WTC11 (cell line): ENCODE measurements around the gene NSUN7. TPM values are rescaled to one million over a fixed set of nuclear protein-coding genes. Genes with fewer than 3 reads are reported as not detected.

Source experiments
- ATAC-seq: fragments of 200-7000 bp; cut with Tn5 transposase; 2 replicates; pipeline ENCODE4 v1.10.0; 2021; ENCODE audit warnings: mild to moderate bottlenecking, moderate library complexity
- CTCF ChIA-PET: fragments of 300-600 bp; sonication (Branson Sonifier 250); formaldehyde crosslinking; loops from one replicate; lab custom pipeline; 2021; ENCODE audit warnings: antibody characterized with exemption; lab: Charles Lee
- POLR2A ChIA-PET: fragments of 350-600 bp; sonication (Branson Sonifier 250); formaldehyde crosslinking; loops from one replicate; lab custom pipeline; 2021; ENCODE audit warnings: antibody characterized with exemption; lab: Charles Lee
- DNase-seq: peaks from one replicate; pipeline ENCODE4 v3.0.0; 2021; ENCODE audit warnings: low spot score
- H3K27ac Mint-ChIP-seq: 2 replicates; pipeline ENCODE4 v1.8.0; 2021; ENCODE audit warnings: mixed read lengths
- H3K27me3 Mint-ChIP-seq: 2 replicates; pipeline ENCODE4 v1.8.0; 2021; ENCODE audit warnings: low read depth, mild to moderate bottlenecking, moderate library complexity, mixed read lengths
- H3K36me3 Mint-ChIP-seq: 2 replicates; pipeline ENCODE4 v1.8.0; 2021; ENCODE audit warnings: mixed read lengths
- H3K4me1 Mint-ChIP-seq: 2 replicates; pipeline ENCODE4 v1.8.0; 2022; ENCODE audit warnings: mixed read lengths
- H3K4me3 Mint-ChIP-seq: 2 replicates; pipeline ENCODE4 v1.8.0; 2021; ENCODE audit warnings: mild to moderate bottlenecking, moderate library complexity, mixed read lengths
- H3K9me3 Mint-ChIP-seq: 2 replicates; pipeline ENCODE4 v1.8.0; 2021; ENCODE audit warnings: mixed read lengths
- ATF1 ChIP-seq: sonication (generic); formaldehyde crosslinking; IDR thresholded peaks from 2 replicates; pipeline ENCODE4 v1.8.1; 2023; ENCODE audit warnings: mild to moderate bottlenecking, moderate library complexity, missing genetic modification reagents
- ESRRA ChIP-seq: sonication (generic); formaldehyde crosslinking; IDR thresholded peaks from 2 replicates; pipeline ENCODE4 v1.8.1; 2022; ENCODE audit warnings: mild to moderate bottlenecking, missing genetic modification reagents, borderline replicate concordance
- ETV6 ChIP-seq: sonication (generic); formaldehyde crosslinking; IDR thresholded peaks from 2 replicates; pipeline ENCODE4 v1.8.1; 2022; ENCODE audit warnings: mild to moderate bottlenecking, missing genetic modification reagents
- FOXP1 ChIP-seq: sonication (generic); formaldehyde crosslinking; IDR thresholded peaks from 2 replicates; pipeline ENCODE4 v1.8.0; 2022; ENCODE audit warnings: missing genetic modification reagents, mild to moderate bottlenecking, moderate library complexity, borderline replicate concordance
- JAZF1 ChIP-seq: fragments of 250-450 bp; sonication (Bioruptor Pico); IDR thresholded peaks from 2 replicates; pipeline ENCODE4 v1.9.0; 2021; ENCODE audit warnings: moderate library complexity, mild to moderate bottlenecking, inconsistent platforms
- ZNF121 ChIP-seq: sonication (generic); formaldehyde crosslinking; IDR thresholded peaks from 2 replicates; pipeline ENCODE4 v1.8.0; 2023; ENCODE audit warnings: missing genetic modification reagents
- ZNF396 ChIP-seq: fragments of 250-450 bp; sonication (Bioruptor Pico); IDR thresholded peaks from 2 replicates; pipeline ENCODE4 v1.8.0; 2021; ENCODE audit warnings: mild to moderate bottlenecking, moderate library complexity, borderline replicate concordance
- ZNF423 ChIP-seq: fragments of 250-450 bp; sonication (Bioruptor Pico); IDR thresholded peaks from 2 replicates; pipeline ENCODE4 v2.1.2; 2022; ENCODE audit warnings: mild to moderate bottlenecking, moderate library complexity
- ZNF671 ChIP-seq: fragments of 250-450 bp; sonication (Bioruptor Pico); IDR thresholded peaks from 2 replicates; pipeline ENCODE4 v1.8.0; 2021; ENCODE audit warnings: mild to moderate bottlenecking
- total RNA-seq: library from RNA; stranded (reverse); gene quantifications from 3 replicates; pipeline ENCODE4 v1.2.3, GENCODE V29; 2021
- TF ChIP-seq, protein P1 (sequence below): sonication (generic); formaldehyde crosslinking; IDR thresholded peaks from 2 replicates; pipeline ENCODE4 v1.8.1; 2023; ENCODE audit warnings: mild to moderate bottlenecking, missing genetic modification reagents, moderate library complexity
- TF ChIP-seq, protein P2 (sequence below): fragments of 250-450 bp; sonication (Bioruptor Pico); IDR thresholded peaks from 2 replicates; pipeline ENCODE4 v1.9.0; 2021; ENCODE audit warnings: mild to moderate bottlenecking
- TF ChIP-seq, protein P3 (sequence below): fragments of 200-600 bp; IDR thresholded peaks from 2 replicates; pipeline ENCODE4 v1.8.0; 2022; ENCODE audit warnings: antibody characterized with exemption
- TF ChIP-seq, protein P4 (sequence below): sonication (generic); formaldehyde crosslinking; IDR thresholded peaks from 2 replicates; pipeline ENCODE4 v1.8.1; 2023; ENCODE audit warnings: mild to moderate bottlenecking, missing genetic modification reagents
- TF ChIP-seq, protein P5 (sequence below): sonication (generic); formaldehyde crosslinking; IDR thresholded peaks from 2 replicates; pipeline ENCODE4 v1.8.1; 2022; ENCODE audit warnings: low read depth, missing genetic modification reagents, borderline replicate concordance
- TF ChIP-seq, protein P6 (sequence below): sonication (generic); formaldehyde crosslinking; IDR thresholded peaks from 2 replicates; pipeline ENCODE4 v1.8.1; 2023; ENCODE audit warnings: mild to moderate bottlenecking, moderate library complexity, missing genetic modification reagents

Gene NSUN7
- total RNA-seq, 1 experiment from 2014 or later, result 24.1 TPM

DNA sequence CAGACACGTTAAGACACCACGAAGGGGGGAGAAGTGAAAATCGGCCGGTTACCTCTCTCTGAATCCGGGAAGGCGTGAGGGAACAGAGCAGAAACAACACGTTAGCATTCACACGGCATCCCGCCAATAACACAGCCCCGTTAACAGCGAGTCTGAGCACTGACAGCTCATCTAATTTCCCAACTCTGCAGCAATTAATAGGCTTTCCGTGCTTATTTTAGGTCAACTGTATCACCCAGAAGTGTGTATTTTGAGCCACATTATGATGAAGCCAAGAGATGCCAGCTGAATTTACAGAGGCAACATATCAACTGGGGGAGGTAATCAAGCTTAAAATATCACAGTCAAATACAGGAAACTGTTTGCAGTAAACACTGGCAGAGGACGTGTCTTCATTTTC, 92.6 kb downstream of the NSUN7 start (continued):
- no peak for TF ChIP-seq ZNF671 (CRISPR knock-in tag)

DNA sequence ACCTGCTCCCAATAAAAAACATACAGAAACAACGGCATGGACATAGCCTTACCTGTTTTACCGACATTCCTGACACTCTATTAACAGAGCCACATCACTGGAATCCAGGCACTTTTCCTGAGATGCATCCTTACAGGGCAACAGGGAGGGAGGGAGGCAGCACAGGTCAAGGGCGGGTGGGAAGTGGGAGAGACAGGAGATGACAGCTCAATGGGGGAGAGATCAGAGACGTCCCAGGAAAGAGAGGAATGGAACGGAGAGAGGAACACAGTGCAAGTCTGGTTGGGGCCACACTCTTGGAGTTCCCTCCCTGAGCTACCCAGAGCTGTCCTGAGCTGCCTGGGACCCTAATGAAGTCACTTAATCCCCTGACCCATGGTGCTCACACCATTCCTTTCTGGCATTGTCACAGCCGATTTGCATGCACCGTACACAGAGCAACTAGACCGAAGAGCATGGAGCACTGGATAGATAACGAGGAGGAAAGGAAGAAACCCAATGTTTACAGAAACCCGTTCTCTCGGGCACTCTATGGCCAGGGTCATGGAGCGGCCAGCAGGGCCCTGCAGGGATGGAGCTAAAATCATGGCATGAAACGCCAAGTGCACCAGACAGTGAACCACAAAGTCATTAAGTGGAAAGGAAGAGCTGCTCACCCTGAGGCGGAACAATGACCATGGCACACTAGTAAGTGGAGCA, 93.1 kb downstream of the NSUN7 start:
- Mint-ChIP-seq H3K9me3 (0 out of 2 replicates have a peak, but pooled peaks cover 3% of the 10 kb centered on the region), H3K4me1 (peaks cover 32% of the 10 kb centered on the region), H3K36me3 (no peaks in the 10 kb centered on the region; the same call in 1 of the 2 replicates), H3K4me3 (no peak overlapping the region), H3K27ac (peak overlapping the region; percentile 51), H3K27me3 (no peaks in the 10 kb centered on the region)
- TF ChIP-seq, protein P1, sequence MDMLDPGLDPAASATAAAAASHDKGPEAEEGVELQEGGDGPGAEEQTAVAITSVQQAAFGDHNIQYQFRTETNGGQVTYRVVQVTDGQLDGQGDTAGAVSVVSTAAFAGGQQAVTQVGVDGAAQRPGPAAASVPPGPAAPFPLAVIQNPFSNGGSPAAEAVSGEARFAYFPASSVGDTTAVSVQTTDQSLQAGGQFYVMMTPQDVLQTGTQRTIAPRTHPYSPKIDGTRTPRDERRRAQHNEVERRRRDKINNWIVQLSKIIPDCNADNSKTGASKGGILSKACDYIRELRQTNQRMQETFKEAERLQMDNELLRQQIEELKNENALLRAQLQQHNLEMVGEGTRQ, result no peak
- TF ChIP-seq, protein P2, sequence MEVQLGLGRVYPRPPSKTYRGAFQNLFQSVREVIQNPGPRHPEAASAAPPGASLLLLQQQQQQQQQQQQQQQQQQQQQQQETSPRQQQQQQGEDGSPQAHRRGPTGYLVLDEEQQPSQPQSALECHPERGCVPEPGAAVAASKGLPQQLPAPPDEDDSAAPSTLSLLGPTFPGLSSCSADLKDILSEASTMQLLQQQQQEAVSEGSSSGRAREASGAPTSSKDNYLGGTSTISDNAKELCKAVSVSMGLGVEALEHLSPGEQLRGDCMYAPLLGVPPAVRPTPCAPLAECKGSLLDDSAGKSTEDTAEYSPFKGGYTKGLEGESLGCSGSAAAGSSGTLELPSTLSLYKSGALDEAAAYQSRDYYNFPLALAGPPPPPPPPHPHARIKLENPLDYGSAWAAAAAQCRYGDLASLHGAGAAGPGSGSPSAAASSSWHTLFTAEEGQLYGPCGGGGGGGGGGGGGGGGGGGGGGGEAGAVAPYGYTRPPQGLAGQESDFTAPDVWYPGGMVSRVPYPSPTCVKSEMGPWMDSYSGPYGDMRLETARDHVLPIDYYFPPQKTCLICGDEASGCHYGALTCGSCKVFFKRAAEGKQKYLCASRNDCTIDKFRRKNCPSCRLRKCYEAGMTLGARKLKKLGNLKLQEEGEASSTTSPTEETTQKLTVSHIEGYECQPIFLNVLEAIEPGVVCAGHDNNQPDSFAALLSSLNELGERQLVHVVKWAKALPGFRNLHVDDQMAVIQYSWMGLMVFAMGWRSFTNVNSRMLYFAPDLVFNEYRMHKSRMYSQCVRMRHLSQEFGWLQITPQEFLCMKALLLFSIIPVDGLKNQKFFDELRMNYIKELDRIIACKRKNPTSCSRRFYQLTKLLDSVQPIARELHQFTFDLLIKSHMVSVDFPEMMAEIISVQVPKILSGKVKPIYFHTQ, result no peak
- TF ChIP-seq ETV6 (CRISPR knock-in tag), result no peak
- TF ChIP-seq, protein P3, sequence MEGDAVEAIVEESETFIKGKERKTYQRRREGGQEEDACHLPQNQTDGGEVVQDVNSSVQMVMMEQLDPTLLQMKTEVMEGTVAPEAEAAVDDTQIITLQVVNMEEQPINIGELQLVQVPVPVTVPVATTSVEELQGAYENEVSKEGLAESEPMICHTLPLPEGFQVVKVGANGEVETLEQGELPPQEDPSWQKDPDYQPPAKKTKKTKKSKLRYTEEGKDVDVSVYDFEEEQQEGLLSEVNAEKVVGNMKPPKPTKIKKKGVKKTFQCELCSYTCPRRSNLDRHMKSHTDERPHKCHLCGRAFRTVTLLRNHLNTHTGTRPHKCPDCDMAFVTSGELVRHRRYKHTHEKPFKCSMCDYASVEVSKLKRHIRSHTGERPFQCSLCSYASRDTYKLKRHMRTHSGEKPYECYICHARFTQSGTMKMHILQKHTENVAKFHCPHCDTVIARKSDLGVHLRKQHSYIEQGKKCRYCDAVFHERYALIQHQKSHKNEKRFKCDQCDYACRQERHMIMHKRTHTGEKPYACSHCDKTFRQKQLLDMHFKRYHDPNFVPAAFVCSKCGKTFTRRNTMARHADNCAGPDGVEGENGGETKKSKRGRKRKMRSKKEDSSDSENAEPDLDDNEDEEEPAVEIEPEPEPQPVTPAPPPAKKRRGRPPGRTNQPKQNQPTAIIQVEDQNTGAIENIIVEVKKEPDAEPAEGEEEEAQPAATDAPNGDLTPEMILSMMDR, result no peak
- TF ChIP-seq, protein P4, sequence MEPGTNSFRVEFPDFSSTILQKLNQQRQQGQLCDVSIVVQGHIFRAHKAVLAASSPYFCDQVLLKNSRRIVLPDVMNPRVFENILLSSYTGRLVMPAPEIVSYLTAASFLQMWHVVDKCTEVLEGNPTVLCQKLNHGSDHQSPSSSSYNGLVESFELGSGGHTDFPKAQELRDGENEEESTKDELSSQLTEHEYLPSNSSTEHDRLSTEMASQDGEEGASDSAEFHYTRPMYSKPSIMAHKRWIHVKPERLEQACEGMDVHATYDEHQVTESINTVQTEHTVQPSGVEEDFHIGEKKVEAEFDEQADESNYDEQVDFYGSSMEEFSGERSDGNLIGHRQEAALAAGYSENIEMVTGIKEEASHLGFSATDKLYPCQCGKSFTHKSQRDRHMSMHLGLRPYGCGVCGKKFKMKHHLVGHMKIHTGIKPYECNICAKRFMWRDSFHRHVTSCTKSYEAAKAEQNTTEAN (CRISPR knock-in tag), result no peak
- TF ChIP-seq FOXP1 (CRISPR knock-in tag), result no peak
- TF ChIP-seq ESRRA, result no peak
- TF ChIP-seq JAZF1 (CRISPR knock-in tag), result no peak
- TF ChIP-seq, protein P5, sequence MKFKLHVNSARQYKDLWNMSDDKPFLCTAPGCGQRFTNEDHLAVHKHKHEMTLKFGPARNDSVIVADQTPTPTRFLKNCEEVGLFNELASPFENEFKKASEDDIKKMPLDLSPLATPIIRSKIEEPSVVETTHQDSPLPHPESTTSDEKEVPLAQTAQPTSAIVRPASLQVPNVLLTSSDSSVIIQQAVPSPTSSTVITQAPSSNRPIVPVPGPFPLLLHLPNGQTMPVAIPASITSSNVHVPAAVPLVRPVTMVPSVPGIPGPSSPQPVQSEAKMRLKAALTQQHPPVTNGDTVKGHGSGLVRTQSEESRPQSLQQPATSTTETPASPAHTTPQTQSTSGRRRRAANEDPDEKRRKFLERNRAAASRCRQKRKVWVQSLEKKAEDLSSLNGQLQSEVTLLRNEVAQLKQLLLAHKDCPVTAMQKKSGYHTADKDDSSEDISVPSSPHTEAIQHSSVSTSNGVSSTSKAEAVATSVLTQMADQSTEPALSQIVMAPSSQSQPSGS (CRISPR knock-in tag), result no peak
- no peak for TF ChIP-seq ATF1 (CRISPR knock-in tag)
- TF ChIP-seq ZNF396, result no peak
- no peak for TF ChIP-seq ZNF121 (CRISPR knock-in tag)
- TF ChIP-seq ZNF423 (CRISPR knock-in tag), result no peak
- ATAC-seq (no peak), DNase-seq (no peak)
- CTCF ChIA-PET, result interaction anchor here (0.6 to 5.1 kb wide), 7 partner anchors 13 to 459 kb away, joined by 3 to 58 read pairs (median 4); no protein-coding TSS in a partner anchor
- POLR2A ChIA-PET, result no interaction called here

DNA sequence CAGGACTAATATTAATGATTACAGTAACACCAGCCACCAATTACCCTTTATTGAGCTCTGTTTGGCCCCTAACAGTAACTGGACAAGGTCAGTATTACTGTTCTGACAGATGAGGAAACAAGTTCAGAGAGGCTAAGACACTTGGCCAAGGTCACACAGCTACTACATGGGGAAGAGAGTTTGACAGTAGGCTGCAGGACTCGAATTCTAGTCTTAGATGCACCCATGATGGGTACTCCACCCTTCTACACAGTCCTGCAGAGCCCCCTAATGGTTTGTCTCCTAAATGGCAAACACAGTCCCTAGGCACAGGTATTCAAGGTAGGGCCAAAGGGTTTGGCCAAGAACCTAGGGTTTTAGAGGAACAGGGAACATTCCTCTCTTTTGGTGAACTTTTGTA, 93.9 kb downstream of the NSUN7 start:
- DNase-seq, result peak; percentile 25
- Mint-ChIP-seq H3K4me1 (peaks cover 40% of the 10 kb centered on the region), H3K9me3 (0 out of 2 replicates have a peak, but pooled peaks cover 3% of the 10 kb centered on the region), H3K4me3 (no peak overlapping the region), H3K27ac (peak overlapping the region; percentile 57; the same call in 1 of the 2 replicates), H3K36me3 (no peaks in the 10 kb centered on the region; the same call in 1 of the 2 replicates), H3K27me3 (no peaks in the 10 kb centered on the region)
- ChIA-PET CTCF (interaction anchor here (0.6 to 2.1 kb wide), 9 partner anchors 12 to 458 kb away, joined by 3 to 6 read pairs (median 4); no protein-coding TSS in a partner anchor), POLR2A (no interaction called here)
- TF ChIP-seq, protein P6, sequence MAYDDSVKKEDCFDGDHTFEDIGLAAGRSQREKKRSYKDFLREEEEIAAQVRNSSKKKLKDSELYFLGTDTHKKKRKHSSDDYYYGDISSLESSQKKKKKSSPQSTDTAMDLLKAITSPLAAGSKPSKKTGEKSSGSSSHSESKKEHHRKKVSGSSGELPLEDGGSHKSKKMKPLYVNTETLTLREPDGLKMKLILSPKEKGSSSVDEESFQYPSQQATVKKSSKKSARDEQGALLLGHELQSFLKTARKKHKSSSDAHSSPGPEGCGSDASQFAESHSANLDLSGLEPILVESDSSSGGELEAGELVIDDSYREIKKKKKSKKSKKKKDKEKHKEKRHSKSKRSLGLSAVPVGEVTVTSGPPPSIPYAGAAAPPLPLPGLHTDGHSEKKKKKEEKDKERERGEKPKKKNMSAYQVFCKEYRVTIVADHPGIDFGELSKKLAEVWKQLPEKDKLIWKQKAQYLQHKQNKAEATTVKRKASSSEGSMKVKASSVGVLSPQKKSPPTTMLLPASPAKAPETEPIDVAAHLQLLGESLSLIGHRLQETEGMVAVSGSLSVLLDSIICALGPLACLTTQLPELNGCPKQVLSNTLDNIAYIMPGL (CRISPR knock-in tag), result no peak
- TF ChIP-seq, protein P3, result peak; percentile 33; the same call in 1 of the 2 replicates
- no peak for TF ChIP-seq ZNF423 (CRISPR knock-in tag)
- no peak for TF ChIP-seq ESRRA
- peak; percentile 54 for ATAC-seq
